GM21360 (cell line): ENCODE measurements around the gene DPYD.

Experiments used
- ATAC-seq: cut with Tn5 transposase; IDR thresholded peaks from one replicate; pipeline ENCODE4 v1.9.1; 2021; ENCODE audit warnings: mild to moderate bottlenecking, moderate library complexity; ENCODE audit not compliant: unreplicated experiment

Gene DPYD

DNA sequence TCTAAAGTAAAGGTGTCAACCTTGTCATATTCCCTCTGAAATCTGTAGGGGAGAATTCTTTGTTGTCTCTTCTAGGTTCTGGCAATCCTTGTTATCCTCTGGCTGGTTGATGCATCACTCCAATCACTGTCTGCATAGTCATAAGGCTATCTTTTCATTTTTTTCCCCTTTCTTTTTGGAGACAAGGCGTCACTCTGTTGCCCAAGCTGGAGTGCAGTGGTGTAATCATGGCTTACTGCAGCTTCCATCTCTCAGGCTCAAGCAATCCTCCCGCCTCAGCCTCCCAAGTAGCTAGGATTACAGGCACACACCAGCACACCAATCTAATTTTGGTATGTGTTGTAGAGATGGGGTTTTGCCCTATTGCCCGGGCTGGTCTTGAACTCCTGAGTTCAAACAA is 12.9 kb downstream of the DPYD start:
- no peak for ATAC-seq

DNA sequence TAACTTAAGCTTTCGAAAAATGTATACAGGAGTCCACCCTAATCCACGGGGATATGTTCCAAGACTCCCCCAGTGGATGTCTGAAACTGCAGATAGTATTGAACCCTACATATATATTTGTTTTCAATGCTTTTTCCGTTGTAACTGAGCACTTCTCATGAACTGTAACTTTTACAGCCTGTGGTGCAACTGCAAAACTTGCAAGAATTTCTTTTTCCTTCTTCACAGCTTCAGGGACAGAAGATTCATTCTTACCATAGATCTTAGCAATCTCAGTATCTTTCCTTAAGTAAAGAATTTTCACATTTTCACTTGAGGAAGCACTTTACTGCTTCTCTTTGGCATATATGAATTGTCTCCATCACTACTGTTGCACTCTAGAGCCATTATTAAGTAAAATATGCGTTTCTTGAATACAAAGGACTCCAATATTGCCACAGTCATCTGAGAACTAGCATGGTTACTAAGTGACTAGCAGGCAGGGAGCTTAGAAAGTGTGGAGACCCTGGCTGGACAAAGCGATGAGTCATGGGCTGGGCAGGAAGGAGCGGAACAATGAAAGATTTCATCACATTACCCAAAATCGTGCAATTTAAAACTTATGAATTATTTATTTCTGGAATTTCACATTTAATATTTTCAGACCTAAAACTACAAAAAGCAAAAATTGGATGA is 14.1 kb downstream of the DPYD start:
- no peak for ATAC-seq

DNA sequence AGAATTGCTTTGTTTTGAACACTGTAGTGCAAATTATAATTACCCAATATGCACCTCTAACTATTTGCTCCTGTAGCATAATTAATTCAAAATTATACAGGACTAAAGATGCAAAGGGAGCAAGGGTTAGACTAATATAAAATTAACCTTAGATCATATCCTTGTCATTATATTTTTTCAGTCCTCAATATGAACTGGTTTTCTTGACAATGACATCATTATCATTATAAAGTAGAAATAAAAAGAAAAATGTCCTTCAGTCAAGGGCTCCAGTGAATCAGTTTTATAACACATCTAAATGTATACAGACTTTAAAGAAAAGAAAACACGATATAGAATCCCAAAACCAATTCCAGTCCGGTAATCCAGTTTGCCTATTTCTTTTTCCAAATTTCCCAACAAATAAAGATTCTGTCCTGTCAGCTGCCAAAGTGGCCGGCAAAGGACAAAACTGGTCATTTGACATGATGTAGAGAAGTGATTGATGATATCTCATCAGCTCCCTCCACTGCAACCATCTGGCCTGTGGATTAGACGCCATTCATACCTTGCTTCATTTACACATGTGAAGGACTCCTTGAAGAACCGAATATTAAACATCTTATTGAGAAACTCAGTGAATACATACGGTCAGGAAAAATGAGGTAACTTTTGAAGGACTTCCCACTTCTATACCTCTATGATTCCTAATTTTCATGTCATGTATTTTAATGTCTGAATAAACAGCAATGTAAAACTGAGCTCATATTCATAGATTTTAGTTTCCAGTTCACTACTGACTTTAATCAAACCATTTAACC is 15.5 kb downstream of the DPYD start:
- no peak for ATAC-seq

DNA sequence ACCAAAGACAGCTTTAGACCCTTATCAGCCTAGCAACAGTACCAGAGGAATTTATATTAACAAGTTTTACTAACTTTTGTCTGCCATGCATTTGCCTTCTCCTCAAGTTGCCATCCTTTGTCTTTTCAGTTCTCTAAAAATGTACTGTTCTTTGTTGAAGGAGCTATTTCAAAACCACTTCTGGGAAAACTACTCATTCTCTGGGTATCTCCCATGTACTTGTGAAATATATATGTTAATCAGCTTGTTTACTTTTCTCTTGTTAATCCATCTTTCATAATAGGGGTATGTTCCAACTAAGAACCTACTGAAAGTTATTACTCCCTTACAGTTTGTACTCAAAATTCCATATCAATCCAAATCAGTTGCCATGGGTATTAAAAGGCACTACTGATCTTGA is 16.3 kb downstream of the DPYD start:
- no peak for ATAC-seq

DNA sequence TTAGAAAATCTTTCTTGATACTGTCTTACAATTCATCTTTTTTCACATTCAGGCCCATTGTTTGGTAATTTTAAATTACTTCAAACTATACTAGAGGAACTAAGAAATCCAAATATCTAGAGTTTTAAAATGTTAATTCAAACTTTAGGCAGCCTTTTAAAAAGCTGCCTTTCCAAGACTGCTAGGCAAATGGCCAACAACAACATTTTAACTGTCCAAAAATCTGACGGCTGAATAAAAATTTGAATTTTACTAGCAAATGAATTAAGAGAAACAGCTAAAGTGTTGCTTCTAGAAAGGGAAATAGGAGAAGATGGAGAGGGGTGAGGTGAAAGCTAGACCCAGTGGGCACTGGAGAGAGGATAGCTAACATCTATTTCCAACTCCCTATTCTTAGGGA is 17.2 kb downstream of the DPYD start:
- ATAC-seq, result no peak

DNA sequence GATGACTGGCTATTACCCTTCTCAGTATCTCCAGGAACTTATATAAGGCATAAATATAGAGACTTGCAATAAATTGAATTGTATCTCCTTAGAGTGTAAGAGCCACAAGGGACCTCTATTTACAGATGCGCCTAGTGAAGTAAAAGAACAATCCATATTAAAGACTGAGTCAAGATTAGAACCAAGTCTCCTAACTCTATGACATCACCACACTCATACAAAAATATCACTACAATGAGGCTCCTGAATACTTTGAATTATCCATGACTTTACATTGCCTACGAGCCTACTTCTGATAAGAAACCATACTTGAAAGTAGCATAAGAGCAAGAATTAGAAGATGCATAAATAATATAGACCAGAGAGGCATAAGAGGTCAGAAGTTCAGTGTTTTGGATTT is 18.8 kb downstream of the DPYD start:
- ATAC-seq, result no peak

DNA sequence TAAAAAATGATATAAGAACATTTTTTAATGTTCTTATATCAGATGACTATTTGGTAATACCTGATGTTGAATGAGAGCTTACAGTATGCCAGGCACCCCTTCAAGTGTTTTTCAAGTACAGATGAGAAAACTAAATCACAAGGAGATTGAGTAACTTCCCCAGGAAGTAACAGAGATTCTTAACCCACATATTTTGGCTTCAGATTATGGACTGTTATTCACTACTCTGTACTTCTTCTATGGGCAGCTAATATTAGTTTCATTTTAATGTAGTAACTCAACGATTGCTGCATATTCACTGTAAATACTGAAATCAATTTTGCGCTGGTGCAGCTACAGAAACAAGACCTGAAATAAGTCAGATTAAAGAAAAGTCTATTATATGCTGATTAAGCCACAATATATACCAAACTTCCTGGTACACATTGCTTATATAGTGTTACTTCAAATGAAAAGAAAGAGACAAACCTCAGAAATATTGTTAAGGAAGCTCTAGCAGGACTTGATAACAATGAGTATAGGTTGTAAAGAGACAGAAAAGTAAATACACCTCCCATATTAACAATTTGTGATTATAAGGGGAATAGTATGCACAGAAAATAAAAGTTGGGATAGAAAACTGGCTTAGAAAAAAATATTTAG is 19.7 kb downstream of the DPYD start:
- no peak for ATAC-seq

DNA sequence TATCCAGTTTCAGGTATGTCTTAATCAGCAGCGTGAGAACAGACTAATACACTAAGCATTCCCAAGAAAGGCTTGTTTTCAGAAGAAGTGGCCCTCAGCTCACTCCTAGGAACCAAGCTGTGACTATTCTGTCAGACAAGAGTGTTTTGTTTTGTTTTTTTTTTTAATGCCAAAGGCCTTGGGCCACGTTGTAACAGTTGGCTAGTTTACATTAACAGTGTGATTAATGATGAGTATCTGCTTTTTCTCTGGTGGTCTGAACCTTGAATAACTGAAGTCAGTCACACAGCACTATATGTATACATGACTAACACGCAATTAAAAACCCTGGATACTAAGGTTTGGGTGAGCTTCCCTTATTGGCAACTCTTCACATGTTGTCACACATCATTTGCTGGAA is 21.9 kb downstream of the DPYD start:
- ATAC-seq, result no peak

DNA sequence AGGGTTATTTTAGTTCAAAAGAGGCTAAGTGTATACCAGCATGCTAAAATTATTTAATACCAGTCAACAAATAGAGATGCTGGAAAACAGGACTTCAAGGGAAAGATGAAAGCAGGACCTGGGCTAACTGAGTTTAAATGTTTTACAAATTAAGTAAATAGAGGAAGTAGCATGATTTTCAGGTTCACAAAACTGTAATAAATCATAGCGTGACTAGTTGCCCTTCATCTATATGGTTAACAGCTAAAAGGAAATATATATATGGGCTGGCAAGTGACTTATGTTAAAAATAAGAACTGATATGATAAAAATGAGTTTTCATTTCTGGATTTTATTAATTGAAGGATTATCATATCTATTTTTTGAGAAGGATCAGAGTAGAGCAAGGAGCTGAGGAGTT is 25.6 kb downstream of the DPYD start:
- no peak for ATAC-seq

DNA sequence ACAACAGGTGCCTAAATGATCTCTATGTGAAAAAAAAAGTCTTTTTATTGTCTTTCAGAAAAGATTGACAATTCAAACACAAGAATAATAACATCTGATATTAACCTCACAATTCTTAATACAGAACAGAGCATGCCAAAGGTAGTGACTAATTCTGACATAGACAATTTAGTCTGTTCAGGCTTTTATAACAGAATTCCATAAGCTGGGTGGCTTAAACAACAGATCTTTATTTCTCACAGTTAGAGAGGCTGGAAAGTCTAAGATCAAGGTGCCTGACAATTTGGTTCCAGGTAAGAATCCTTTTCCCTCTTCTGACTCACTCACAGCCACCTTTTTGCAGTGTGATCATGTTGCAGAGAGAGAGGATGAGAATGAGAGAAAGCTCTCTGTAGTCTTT is 27.0 kb downstream of the DPYD start:
- no peak for ATAC-seq

DNA sequence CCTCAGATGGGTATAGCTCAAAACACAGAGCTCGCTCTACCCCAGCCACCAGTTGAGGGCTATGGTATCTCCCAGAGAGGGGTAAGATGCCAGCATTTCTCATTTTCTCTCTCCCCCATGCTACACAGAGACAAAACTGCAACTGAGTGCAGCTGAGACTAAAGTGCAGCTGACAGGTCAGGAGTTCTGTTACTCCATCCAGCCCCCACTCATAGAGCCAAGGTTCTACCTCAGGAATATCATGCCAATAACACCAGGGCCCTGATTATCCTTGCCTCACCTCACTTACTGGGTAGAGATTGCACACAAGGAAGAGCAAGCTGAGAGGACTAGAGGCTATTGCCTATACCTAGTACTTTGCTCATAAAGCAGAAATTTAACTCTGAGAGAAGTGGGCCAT is 34.6 kb downstream of the DPYD start:
- ATAC-seq, result no peak

DNA sequence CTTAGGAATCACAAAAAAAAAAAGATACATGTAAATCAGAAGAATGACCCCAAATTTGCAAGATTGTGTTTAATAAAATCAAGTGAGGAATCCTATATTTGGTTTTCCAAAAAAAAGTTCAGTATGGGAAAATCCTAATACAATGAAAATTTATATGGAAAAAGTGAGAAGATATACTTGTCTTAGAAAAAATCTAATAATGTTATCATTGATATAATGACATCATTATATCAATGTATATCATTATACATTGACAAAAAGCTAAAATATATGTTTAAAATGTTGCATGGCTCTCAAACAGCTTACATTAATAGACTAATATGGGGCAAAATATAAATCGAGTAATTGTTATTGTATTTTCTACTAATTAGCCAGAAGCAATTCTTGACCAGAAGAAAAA is 37.0 kb downstream of the DPYD start:
- no peak for ATAC-seq

DNA sequence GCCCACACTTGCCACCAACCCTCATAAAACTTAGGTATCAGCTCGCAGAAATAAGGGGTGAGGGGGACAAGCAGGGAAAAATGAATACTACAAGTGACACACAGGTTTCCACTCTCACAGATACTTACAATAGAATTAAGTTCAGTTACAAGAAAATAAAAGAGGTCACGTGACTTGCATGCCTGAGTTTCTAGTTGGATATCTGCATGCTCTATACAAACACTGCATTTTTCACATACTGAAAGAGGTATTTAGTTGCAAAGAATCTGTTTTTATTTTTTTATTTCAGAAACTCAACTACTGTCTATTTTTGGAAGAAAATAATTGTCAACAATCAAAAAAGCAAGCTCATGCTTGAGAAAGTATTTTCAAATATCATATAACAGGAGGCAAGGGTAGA is 43.5 kb downstream of the DPYD start:
- no peak for ATAC-seq

DNA sequence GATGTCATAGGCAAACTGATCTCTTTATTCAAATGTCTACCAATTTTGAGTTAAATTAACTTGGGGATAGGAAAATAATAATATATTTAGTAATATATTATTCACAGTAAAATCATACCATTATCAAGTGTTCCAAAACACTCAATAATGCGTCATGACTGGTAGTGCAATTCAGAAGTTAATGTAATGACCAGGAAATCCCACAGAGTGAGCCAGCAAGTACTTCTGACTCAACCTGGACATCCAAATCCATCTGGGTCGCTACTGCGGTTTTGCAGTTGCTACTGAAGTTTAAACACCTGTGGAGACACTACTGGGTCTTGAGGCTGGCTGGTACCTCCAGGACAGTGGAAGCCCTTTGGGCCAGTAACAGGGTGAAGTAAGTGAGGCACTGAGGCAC is 44.8 kb downstream of the DPYD start:
- ATAC-seq, result no peak

DNA sequence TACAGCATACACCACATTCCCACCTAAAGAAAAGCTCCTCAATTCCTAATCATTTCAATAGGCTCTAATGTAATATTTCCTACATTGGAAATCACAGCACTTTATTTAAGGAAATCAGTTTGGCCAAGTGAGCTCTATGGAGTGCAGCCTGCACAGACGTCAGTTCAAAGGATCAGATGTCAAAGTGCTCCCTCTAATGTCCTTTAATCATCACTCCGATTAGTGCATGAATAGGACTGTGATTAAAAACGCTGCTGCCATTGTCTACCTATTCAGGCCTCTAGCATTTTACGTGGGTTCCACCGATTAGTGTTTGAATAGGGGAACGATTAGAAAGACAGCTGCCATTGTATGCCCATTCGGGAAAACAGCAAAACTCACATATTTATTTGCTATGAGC is 50.2 kb downstream of the DPYD start:
- ATAC-seq, result no peak

DNA sequence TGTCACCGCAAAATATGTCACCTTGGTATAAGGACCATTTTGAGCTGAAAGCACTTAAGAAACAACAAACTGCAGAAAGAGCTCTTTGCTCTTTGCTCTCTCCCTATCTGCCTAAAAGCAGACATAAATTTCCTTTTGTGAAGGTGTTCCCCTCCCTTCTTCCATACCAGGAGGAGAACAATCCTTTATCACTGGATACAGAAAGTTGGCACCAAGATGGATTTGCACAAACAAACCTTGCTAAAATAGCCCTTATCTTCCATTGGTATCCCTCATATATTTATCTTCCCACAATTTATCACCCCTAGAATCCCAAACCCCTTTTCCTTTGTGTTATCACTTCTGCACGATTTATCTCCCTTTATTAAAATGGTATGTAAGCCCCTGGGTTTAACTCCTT is 51.4 kb downstream of the DPYD start:
- no peak for ATAC-seq

DNA sequence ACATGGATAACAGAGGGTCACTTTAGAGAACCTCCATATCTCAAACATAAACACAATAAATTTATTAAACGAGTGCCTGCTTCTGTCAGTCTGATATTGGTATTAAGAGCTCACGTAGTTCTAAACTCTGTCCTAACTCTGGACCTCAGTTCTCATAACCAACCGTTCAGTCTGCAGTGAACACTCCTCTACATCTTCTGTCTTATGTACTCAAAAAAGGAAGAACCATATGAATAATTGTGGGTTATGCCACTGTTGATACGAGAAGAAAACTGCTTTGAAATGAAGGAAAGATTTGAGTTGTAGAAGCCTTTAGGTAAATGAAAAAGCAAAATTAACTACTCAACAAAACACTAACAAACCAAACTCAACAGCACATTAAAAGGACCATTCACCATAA is 53.7 kb downstream of the DPYD start:
- no peak for ATAC-seq

DNA sequence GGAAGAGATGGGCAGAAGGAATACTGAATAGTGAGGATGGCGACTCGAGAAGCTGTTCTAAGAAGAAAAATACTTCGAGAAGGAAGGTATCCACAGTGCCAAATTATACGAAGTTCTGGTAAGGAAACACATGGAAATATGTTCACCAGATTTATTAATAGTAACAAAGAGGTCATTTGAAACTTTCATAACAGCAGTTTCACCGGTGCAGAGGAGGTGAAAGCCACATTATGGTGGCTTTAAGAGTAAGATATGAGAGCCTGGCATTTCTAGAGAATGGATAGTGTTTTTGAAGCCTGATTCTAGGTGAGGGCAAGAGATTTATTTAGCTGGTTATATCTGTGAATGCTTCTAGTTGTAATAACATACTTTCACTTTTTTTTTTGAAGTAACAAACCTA is 56.2 kb downstream of the DPYD start:
- ATAC-seq, result peak; percentile 77

DNA sequence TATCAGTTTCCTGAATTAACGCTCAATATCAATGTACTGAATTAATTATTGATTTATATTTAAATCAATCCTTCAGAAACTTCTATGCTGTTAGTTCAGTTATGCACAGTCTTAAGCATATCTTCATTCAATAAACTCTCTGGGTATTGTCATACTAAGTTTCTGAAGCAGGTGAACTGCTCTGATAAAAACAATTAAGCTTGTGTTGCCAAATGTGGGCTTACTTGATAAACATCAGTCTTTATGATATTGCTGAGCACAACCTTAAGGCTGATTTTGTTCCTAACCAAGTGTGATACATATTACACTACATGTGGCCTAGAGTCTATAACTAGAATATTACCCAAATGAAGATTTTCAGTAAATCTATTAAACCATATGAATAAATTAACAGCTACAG is 67.6 kb downstream of the DPYD start:
- ATAC-seq, result no peak

DNA sequence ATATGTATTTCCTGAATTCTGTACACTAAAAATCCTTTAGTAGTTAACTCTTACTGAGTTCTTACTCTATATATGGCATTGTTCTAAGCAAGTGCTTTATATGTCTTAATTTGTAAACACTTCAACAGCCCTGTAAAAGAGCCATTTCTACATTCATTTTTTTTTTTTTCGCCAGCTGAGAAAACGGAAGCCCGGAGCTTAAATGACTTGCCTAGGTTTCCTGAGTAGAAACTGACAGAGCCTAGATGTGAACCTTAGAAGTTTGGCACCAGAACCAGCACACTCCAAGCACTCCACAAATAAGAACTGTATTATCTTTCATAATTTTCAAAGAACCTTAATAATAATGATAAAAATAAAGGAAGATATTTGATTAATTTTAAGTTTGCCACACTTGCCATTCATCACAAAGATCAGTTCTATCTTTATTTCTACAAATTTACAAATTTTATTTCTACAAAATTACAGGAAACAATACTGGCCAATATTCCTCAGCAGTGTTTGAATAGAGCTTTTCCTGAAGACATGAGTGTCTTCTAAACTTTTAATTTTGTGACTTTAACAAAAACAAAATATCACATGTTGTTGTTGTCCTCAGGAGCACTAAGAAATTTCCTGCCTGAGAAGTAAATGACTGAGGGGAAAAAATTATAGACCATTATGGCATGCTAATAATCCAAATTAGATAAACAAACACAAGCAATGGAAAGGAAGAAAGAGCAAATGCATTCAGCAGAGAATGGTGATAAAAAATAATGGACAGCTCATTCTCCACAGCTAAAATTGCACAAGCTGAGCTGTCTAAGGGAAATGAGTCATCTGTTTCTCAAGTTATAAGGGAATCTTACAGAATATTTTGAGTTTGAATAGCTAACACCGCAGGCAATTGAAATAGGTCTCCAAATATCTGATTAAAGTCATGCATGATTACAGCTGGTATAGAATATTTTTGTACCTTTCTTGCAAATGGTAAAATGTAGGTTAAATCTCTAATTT is 71.2 kb downstream of the DPYD start:
- ATAC-seq, result peak; percentile 49

DNA sequence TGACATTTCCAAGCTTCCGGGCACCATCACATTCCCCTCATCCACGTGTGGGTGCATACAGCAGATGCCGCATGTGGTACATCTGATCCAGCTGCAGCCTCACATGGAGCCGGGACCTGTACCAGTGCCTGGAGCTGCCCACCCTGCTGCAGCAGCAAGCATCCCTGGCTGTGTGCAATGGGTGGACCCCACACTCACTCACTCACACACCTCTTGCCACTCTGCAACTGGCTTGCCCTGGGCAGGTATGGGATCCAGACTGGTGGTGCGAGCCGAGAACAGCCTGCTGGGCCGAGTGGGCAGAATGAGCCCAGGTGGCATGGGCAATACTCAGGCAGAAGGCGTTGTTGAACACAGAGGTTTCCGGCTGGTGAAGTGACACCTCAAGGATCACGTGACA is 75.0 kb downstream of the DPYD start:
- no peak for ATAC-seq
